Sigmoid colon (tissue), 7 donors: ENCODE measurements around the gene TFIP11. TPM values are rescaled to one million over a fixed set of nuclear protein-coding genes. Genes with fewer than 3 reads are reported as not detected.

Experiments
- DNase-seq: peaks from one replicate; pipeline ENCODE4 v3.0.0-alpha.2; 2019
- H3K27ac ChIP-seq, 4 donors: fragments of 200-600 bp; sonication (generic); one replicate each; pipeline ENCODE4 v1.5.1; 2016 to 2019; ENCODE audit warnings: mild to moderate bottlenecking in 1 of 4
- H3K27me3 ChIP-seq, 3 donors: fragments of 200-600 bp; sonication (generic); one replicate each; pipeline ENCODE4 v1.5.1; 2019; ENCODE audit warnings: mild to moderate bottlenecking in 1 of 3
- H3K36me3 ChIP-seq, 4 donors: fragments of 200-600 bp; sonication (generic); one replicate each; pipeline ENCODE4 v1.5.1; 2016 to 2019
- H3K4me1 ChIP-seq, 4 donors: fragments of 200-600 bp; sonication (generic); one replicate each; pipeline ENCODE4 v1.5.1; 2017 to 2019
- H3K4me3 ChIP-seq, 4 donors: fragments of 200-600 bp; sonication (generic); one replicate each; pipeline ENCODE4 v1.5.1; 2017 to 2019; ENCODE audit warnings: mild to moderate bottlenecking in 2 of 4, moderate library complexity in 1 of 4
- H3K9me3 ChIP-seq, 4 donors: fragments of 200-600 bp in 3 of 4; sonication (generic) in 3 of 4; one replicate each; pipeline versions ENCODE4 v1.5.1 to v1.6.1; 2013 to 2019
- CTCF ChIP-seq, 4 experiments: fragments of 450-650 bp in 3 of 4; fragments of 200-600 bp in 1 of 4; IDR thresholded peaks; one replicate each; pipeline ENCODE4 v1.5.1; 2016 to 2019; ENCODE audit warnings: antibody characterized with exemption in 4 of 4, mild to moderate bottlenecking in 3 of 4, moderate library complexity in 2 of 4
- EP300 ChIP-seq, 4 donors: sonication (generic); formaldehyde crosslinking; IDR thresholded peaks; one replicate each; pipeline ENCODE4 v1.6.1; 2017; ENCODE audit warnings: antibody characterized with exemption in 4 of 4
- POLR2A ChIP-seq, 2 donors: fragments of 450-650 bp; IDR thresholded peaks; one replicate each; pipeline ENCODE4 v1.6.1; 2016; ENCODE audit warnings: antibody characterized with exemption in 2 of 2, mild to moderate bottlenecking in 2 of 2, moderate library complexity in 2 of 2
- POLR2AphosphoS5 ChIP-seq, 4 donors: sonication (generic); formaldehyde crosslinking; IDR thresholded peaks; one replicate each; pipeline ENCODE4 v1.6.1; 2017; ENCODE audit warnings: antibody characterized with exemption in 4 of 4
- WGBS, 2 donors: extraction: QIAGEN DNeasy Blood & Tissue Kit; methylation state at CpG; one replicate each; pipeline ENCODE4 v1.1.7; 2013; 5-methylcytosine and 5-hydroxymethylcytosine counted together
- intact Hi-C: fragments of 100-400 bp; cut with DNase I; formaldehyde crosslinking; loops from one replicate; pipeline ENCODE4 v1.15.1; 2023
- polyA plus RNA-seq, 3 donors: library from polyadenylated mRNA; stranded (reverse); fragments of 200-250 nt; gene quantifications; one replicate each; pipeline ENCODE4 v1.2.3, GENCODE V29; 2013
- total RNA-seq, 4 donors: library from RNA; depleted of rRNA; stranded (reverse); fragments of >200 nt; gene quantifications; one replicate each; pipeline ENCODE4 v1.1.0, GENCODE V29; 2016
- donor health status: healthy with polysubstance abuse.
- donor health status: Bipolar disorder and iron deficiency.
- donor health status: healthy.

TFIP11 gene
- total and polyA plus RNA-seq, 7 donors, result 8.4 to 19.1 (median 15.0) TPM

DNA sequence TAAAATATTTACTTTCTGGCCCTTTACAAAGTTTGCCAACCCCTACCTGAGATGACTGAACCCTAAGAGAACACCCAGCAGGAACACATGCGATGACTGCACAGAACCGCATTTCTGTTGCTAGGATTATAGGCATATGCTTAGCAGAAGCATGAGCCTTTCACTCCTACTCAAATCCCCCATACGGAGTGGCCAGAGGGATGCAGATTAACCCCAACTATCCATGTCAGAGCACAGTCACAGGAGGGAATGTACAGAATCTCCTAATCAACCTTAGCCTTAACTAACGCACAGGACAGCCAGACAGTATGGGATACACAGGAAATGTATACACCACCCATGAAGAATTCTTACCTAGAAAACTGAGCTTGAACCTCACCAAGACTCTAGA lies 34.9 kb downstream of the TFIP11 start:
- TF ChIP-seq POLR2AphosphoS5 (IDR thresholded peaks at IDR 0.05), result no peak
- TF ChIP-seq POLR2A (IDR thresholded peaks at IDR 0.05), result no peak
- no peak for TF ChIP-seq CTCF (IDR thresholded peaks at IDR 0.05)
- TF ChIP-seq EP300 (IDR thresholded peaks at IDR 0.05), result no peak
- H3K36me3 ChIP-seq, result peaks cover 0 to 65% (median 24%) of the 10 kb centered on the region in 4 donors
- H3K4me1 ChIP-seq, result peaks cover 0 to 38% (median 34%) of the 10 kb centered on the region in 4 donors
- intact Hi-C loops, result no loop called here
- H3K4me3 ChIP-seq, result no peak overlapping the region
- no peak for DNase-seq
- H3K27ac ChIP-seq, result no peak overlapping the region
- 42 to 48% methylated on average over 4 of the region's 4 CpGs for WGBS, 2 donors
- H3K9me3 ChIP-seq, result no peaks in the 10 kb centered on the region
- no peaks in the 10 kb centered on the region for H3K27me3 ChIP-seq

DNA sequence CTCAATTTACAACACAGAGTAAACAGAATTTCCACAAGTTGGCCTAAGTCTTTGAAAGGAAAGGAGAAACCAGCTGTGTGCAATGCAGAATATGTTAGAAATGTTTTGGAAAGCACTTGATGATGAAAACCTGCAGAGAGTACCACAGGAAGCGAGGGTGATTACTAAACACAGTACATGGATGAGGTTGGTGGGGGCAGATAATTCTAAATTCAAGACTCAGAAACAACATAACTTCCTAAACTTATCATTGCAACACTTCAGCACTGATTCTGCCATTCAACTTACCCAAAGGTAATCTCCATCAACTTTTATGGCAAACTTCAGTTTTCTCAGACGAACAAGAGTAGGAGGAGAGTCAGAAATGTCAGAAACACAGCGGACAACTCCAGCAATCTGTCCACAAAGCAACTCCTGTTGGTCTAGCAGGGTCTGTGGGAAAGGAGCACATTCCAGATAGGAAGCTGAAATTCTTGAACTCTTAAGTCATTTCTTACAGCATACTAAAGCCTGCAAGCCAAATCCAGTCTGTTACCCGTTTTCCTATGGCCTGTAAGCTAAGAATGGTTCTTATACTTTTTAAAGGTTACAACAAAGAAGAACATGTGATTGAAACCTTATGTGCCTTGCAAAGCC lies 35.5 kb downstream of the TFIP11 start:
- no peaks in the 10 kb centered on the region for H3K9me3 ChIP-seq
- TF ChIP-seq POLR2A (IDR thresholded peaks at IDR 0.05), result no peak
- H3K4me3 ChIP-seq, result no peak overlapping the region
- peaks cover 3 to 70% (median 29%) of the 10 kb centered on the region in 4 donors for H3K36me3 ChIP-seq
- intact Hi-C loops, result no loop called here
- no peak overlapping the region for H3K27ac ChIP-seq
- WGBS, 2 donors, result 85 to 95% methylated on average over 4 of the region's 4 CpGs
- DNase-seq, result no peak
- H3K4me1 ChIP-seq, result peaks cover 0 to 32% (median 29%) of the 10 kb centered on the region in 4 donors
- H3K27me3 ChIP-seq, result no peaks in the 10 kb centered on the region

DNA sequence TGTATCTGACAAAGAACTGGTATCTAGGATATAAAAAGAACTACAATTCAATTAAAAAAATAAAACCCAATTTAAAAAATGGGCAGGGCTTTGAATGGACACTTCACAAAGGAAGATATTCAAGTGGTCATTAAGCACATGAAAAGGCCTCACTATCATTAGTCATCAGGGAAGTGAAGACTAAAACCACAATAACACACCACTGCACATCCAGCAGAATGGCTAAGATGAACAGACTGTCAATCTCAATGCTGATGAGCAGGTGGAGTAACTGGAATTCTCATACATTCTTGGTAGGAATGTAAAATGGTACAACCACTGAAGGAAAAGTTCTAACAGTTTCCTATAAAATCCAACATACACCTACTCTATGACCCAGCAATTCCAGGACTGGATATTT lies 37.6 kb downstream of the TFIP11 start:
- TF ChIP-seq EP300 (IDR thresholded peaks at IDR 0.05) (no peak), POLR2AphosphoS5 (IDR thresholded peaks at IDR 0.05) (no peak), POLR2A (IDR thresholded peaks at IDR 0.05) (no peak), CTCF (IDR thresholded peaks at IDR 0.05) (no peak)
- Histone ChIP-seq H3K4me3 (no peak overlapping the region), H3K27ac (no peak overlapping the region), H3K4me1 (peaks cover 0 to 11% (median 9%) of the 10 kb centered on the region in 4 donors), H3K9me3 (no peaks in the 10 kb centered on the region), H3K36me3 (peaks cover 23 to 84% (median 50%) of the 10 kb centered on the region in 4 donors), H3K27me3 (no peaks in the 10 kb centered on the region)
- intact Hi-C loops, result no loop called here
- DNase-seq, result no peak

DNA sequence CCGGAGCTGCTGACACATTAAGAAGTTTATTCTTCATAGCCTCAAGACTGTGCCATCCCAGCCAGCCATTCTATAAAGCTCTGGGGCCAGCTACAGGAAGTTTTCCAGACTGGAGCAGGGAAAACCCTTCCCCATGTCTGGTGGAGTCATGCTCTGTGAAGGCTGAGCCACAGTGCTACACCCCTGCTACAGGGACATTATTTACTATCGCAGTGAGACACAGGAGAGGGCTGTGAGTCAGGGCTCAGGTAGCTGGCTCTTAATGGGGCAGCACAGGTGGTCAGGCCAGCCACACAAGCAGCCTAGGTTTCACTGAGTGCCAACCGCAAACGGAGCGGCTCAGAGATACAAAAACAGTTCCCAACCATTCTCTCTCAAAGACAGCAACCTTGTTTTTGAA lies 40.8 kb downstream of the TFIP11 start:
- no peak overlapping the region for H3K27ac ChIP-seq
- WGBS, 2 donors, result 86 to 88% methylated on average over 5 of the region's 5 CpGs
- TF ChIP-seq EP300 (IDR thresholded peaks at IDR 0.05), result no peak
- no peak for TF ChIP-seq POLR2A (IDR thresholded peaks at IDR 0.05)
- no peak for TF ChIP-seq POLR2AphosphoS5 (IDR thresholded peaks at IDR 0.05)
- no peak for TF ChIP-seq CTCF (IDR thresholded peaks at IDR 0.05)
- no peak for DNase-seq
- H3K36me3 ChIP-seq, result peaks cover 27 to 98% (median 62%) of the 10 kb centered on the region in 4 donors
- H3K9me3 ChIP-seq, result no peaks in the 10 kb centered on the region
- no peak overlapping the region for H3K4me3 ChIP-seq
- H3K27me3 ChIP-seq, result no peaks in the 10 kb centered on the region
- no peaks in the 10 kb centered on the region for H3K4me1 ChIP-seq
- intact Hi-C loops, result no loop called here

- WGBS, 2 donors, result 95 to 96% methylated on average over 2 of the region's 2 CpGs
- peaks cover 32 to 98% (median 65%) of the 10 kb centered on the region in 4 donors for H3K36me3 ChIP-seq
Observed at GRCh38 chr22:26470807-26471206, 41.5 kb downstream of the TFIP11 start.

More at GRCh38 chr22:26470807-26471206, 41.5 kb downstream of the TFIP11 start:
- Histone ChIP-seq H3K9me3 (no peaks in the 10 kb centered on the region), H3K27ac (no peak overlapping the region), H3K4me3 (no peak overlapping the region), H3K4me1 (no peaks in the 10 kb centered on the region), H3K27me3 (no peaks in the 10 kb centered on the region)
- no peak for DNase-seq
- intact Hi-C loops, result no loop called here
- no peak for TF ChIP-seq EP300 (IDR thresholded peaks at IDR 0.05)
- TF ChIP-seq CTCF (IDR thresholded peaks at IDR 0.05), result no peak
- no peak for TF ChIP-seq POLR2A (IDR thresholded peaks at IDR 0.05)
- no peak for TF ChIP-seq POLR2AphosphoS5 (IDR thresholded peaks at IDR 0.05)
